Activated B cell treated with CpG ODN at 0.5 μM for 24 hours (primary cell): Measurements from ENCODE around the gene AAMDC. TPM values are rescaled to one million over a fixed set of nuclear protein-coding genes. Genes with fewer than 3 reads are reported as not detected.
"Not testable (repeated sequence)": the region's sequence is repeated elsewhere in the genome, so short reads cannot be mapped to it uniquely, and the experiment has no call there.

Experiments used
- ATAC-seq: fragments of 200-7000 bp; cut with Tn5 transposase; one replicate; pipeline ENCODE4 v1.10.0; 2021; ENCODE audit warnings: low read depth, mild to moderate bottlenecking, moderate library complexity
- CTCF ChIA-PET: fragments of 350-600 bp; sonication (Branson Sonifier 250); formaldehyde crosslinking; loops from one replicate; lab custom pipeline; 2021; ENCODE audit warnings: antibody characterized with exemption; lab: Charles Lee
- POLR2A ChIA-PET: fragments of 350-600 bp; sonication (Branson Sonifier 250); formaldehyde crosslinking; loops from one replicate; lab custom pipeline; 2021; ENCODE audit warnings: antibody characterized with exemption; lab: Charles Lee
- DNase-seq: peaks from one replicate; pipeline ENCODE4 v3.0.0; 2022
- H3K27ac Mint-ChIP-seq: one replicate; pipeline ENCODE4 v1.8.0; 2020; ENCODE audit warnings: mixed read lengths
- H3K27me3 Mint-ChIP-seq: one replicate; pipeline ENCODE4 v1.8.0; 2021; ENCODE audit warnings: mixed read lengths
- H3K36me3 Mint-ChIP-seq: one replicate; pipeline ENCODE4 v1.8.0; 2021; ENCODE audit warnings: low read depth, mixed read lengths
- H3K4me1 Mint-ChIP-seq: one replicate; pipeline ENCODE4 v1.8.0; 2021; ENCODE audit warnings: mixed read lengths
- H3K4me3 Mint-ChIP-seq: one replicate; pipeline ENCODE4 v1.8.0; 2020; ENCODE audit warnings: mild to moderate bottlenecking, mixed read lengths
- H3K9me3 Mint-ChIP-seq: one replicate; pipeline ENCODE4 v1.8.0; 2020; ENCODE audit warnings: mixed read lengths
- intact Hi-C: fragments of 100-400 bp; cut with micrococcal nuclease; formaldehyde crosslinking; loops from one replicate; pipeline ENCODE4 v1.15.1; 2024
- total RNA-seq: library from RNA; stranded (reverse); gene quantifications from 2 replicates; pipeline ENCODE4 v1.2.3, GENCODE V29; 2022
- TF ChIP-seq, protein P1 (sequence below): fragments of 200-600 bp; IDR thresholded peaks from one replicate; pipeline ENCODE4 v1.8.0; 2022; ENCODE audit warnings: antibody characterized with exemption, mild to moderate bottlenecking

Gene AAMDC
- total RNA-seq, 1 donor from 2014 or later, result 3.8 TPM

DNA sequence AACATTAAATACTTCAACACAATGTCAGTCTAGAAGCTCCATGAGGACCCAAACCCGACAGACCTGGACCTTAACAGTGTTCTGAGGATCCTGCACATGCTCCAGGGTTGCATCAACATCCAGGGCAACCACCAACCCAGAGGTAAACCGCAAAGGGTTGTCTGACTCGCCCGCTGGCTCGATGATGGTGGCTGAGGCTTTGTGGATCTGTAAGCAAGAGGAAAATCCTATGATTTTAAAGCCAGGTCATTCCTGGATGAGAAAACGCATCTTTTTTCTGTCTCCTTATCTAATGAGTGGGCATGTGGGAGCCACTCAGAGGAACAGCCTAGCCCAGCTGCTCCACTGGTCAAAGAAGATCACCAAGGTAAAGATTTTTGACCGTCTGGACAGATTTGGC is 70.3 kb downstream of the AAMDC start:
- ATAC-seq, H3K4me1 Mint-ChIP-seq, DNase-seq, POLR2A ChIA-PET, CTCF ChIA-PET, H3K4me3 Mint-ChIP-seq, H3K27ac Mint-ChIP-seq, intact Hi-C loops, H3K27me3 Mint-ChIP-seq, H3K9me3 Mint-ChIP-seq: not testable (repeated sequence)
- H3K36me3 Mint-ChIP-seq, result peaks cover 68% of the 10 kb centered on the region

DNA sequence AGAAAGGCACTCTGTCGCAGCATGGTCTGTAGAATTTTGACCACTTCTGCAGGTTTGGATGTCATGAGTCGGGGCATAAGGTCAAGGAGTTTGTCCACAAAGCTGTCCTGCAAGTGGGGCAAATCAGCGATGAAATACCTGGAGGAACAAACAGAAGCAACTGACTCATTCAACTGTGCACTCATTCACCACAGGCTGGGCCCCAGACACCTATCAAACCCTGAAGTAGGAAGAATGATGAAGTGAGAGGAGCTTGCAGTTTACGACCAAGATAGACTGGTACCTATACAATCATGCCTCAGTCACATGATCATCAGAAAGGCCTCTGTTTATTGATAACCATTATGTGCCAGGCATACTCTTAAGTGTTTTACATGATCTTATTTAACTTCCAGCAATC is 70.8 kb downstream of the AAMDC start:
- H3K4me1 Mint-ChIP-seq, H3K27me3 Mint-ChIP-seq, DNase-seq, CTCF ChIA-PET, H3K4me3 Mint-ChIP-seq, intact Hi-C loops, ATAC-seq, POLR2A ChIA-PET, H3K27ac Mint-ChIP-seq, H3K9me3 Mint-ChIP-seq: not testable (repeated sequence)
- H3K36me3 Mint-ChIP-seq, result peaks cover 65% of the 10 kb centered on the region

DNA sequence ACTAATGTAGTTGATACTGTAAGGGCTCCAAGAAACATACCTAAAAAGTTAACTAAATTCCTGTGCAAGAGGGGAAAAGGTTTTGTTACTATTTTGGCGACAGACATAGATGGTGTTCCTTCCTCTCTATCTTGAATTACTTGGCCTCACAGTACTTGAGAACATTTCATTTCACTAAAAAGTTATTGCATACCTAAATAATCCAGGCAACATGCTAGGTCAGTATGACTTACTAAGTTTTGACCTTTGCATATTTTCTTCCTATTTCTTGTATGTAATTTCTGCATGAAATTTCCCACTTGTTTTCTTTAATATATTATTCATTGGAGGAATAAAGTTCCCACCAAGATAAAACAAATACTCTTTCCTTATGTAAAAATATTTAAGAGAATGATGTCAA is 74.0 kb downstream of the AAMDC start:
- H3K4me3 Mint-ChIP-seq, H3K27me3 Mint-ChIP-seq, ATAC-seq, H3K9me3 Mint-ChIP-seq, H3K4me1 Mint-ChIP-seq, intact Hi-C loops, POLR2A ChIA-PET, H3K27ac Mint-ChIP-seq, CTCF ChIA-PET, DNase-seq: not testable (repeated sequence)
- H3K36me3 Mint-ChIP-seq, result peaks cover 54% of the 10 kb centered on the region

DNA sequence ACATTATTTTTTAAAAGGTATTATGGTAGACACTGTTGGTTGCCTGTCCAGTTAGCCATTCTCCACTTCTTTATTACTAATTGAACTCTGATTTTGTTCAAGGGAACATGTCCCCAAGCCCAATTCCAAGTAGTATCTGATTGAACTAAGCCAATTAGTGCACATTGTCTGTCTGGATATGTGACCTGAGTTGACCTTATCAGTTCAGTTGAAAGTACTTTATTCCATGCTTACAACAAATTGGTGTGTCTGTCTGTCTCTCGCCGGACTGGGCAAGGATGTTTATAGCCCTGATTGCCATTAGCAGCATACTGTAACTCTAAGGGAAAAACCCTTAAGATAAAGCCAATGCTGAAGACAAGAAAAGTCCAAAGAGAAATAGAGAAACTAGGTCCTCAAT is 87.9 kb downstream of the AAMDC start:
- DNase-seq (no peak), ATAC-seq (no peak)
- Mint-ChIP-seq H3K27me3 (no peaks in the 10 kb centered on the region), H3K27ac (no peak overlapping the region), H3K36me3 (peaks cover 62% of the 10 kb centered on the region), H3K9me3 (no peaks in the 10 kb centered on the region), H3K4me3 (no peak overlapping the region), H3K4me1 (no peaks in the 10 kb centered on the region)
- ChIA-PET CTCF (no interaction called here), POLR2A (no interaction called here)
- TF ChIP-seq, protein P1, sequence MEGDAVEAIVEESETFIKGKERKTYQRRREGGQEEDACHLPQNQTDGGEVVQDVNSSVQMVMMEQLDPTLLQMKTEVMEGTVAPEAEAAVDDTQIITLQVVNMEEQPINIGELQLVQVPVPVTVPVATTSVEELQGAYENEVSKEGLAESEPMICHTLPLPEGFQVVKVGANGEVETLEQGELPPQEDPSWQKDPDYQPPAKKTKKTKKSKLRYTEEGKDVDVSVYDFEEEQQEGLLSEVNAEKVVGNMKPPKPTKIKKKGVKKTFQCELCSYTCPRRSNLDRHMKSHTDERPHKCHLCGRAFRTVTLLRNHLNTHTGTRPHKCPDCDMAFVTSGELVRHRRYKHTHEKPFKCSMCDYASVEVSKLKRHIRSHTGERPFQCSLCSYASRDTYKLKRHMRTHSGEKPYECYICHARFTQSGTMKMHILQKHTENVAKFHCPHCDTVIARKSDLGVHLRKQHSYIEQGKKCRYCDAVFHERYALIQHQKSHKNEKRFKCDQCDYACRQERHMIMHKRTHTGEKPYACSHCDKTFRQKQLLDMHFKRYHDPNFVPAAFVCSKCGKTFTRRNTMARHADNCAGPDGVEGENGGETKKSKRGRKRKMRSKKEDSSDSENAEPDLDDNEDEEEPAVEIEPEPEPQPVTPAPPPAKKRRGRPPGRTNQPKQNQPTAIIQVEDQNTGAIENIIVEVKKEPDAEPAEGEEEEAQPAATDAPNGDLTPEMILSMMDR, result no peak
- intact Hi-C loops, result no loop called here

DNA sequence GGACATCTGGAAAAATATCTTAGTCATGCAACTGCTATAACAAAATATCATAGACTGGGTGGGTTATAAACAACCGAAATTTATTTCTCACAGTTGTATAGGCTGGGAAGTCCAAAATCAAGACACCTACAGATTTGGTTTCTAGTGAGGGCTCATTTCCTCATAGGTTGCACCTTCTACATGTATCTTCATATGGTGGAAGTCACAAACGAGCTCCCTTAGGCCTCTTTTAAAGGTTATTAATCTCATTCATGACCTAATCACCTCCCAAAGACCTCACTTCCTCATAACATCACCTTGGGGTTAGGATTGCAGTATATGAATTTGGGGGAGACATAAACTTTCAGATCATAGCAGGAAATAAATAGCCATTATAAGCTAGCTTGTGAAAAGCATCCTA is 88.3 kb downstream of the AAMDC start:
- Mint-ChIP-seq H3K4me3 (no peak overlapping the region), H3K9me3 (no peaks in the 10 kb centered on the region), H3K27me3 (no peaks in the 10 kb centered on the region), H3K36me3 (peaks cover 63% of the 10 kb centered on the region), H3K27ac (no peak overlapping the region), H3K4me1 (no peaks in the 10 kb centered on the region)
- CTCF ChIA-PET, result no interaction called here
- intact Hi-C loops, result no loop called here
- DNase-seq, result no peak
- no peak for ATAC-seq
- POLR2A ChIA-PET, result no interaction called here
- TF ChIP-seq, protein P1, result no peak

DNA sequence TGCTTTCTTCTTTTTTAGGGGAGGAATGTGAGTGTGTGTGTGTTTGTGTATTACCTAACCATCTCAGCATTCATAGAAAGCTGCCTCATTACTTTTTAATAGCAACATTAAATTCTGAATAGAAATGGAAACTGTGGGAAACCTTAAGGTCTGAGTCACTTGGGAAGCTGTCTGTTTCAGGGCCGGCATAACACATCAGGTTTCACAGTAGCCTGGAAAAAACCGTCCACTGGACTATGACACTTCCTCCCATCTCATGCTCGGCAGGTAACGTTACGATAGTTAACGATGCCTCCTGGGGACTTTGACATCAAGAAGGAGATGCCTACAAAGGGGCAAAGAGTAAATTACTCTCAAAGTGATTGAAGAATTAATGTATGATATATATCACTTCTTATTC is 89.9 kb downstream of the AAMDC start:
- DNase-seq, POLR2A ChIA-PET, H3K4me1 Mint-ChIP-seq, ATAC-seq, H3K4me3 Mint-ChIP-seq, intact Hi-C loops, H3K9me3 Mint-ChIP-seq, H3K27me3 Mint-ChIP-seq, CTCF ChIA-PET, H3K27ac Mint-ChIP-seq: not testable (repeated sequence)
- H3K36me3 Mint-ChIP-seq, result peaks cover 66% of the 10 kb centered on the region

DNA sequence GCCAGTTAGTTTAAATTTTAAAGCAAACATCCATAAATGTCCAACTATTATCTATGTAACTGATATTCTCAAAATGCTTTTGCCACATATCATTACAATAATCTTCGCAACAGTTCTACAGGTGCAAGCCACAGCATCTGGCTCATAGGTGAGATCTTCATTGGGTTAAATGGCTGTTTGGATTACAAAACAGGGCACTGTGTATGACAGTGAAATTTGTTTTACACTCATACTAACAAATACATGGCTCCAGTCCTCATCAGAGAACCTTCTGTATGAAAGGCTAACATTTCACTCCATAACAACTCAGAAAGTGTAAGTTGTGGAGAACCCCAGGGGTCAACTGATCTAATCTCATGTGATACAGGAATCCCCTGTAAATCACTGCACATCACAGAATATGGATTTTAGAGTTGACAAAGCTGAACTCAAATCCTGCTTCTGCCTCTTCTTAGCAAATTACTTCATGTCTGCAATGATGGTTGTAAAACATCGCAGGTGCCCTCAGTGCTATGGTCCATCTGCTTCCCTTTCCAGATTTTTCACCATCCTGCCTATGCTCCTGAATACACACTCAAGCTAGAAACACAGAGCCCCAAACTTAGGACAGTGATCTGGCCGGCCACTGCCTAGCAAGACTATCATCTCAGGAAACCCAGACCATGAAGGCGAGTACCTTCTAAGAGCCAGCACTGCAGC is 92.8 kb downstream of the AAMDC start:
- ATAC-seq, H3K4me3 Mint-ChIP-seq, H3K9me3 Mint-ChIP-seq, CTCF ChIA-PET, H3K27me3 Mint-ChIP-seq, intact Hi-C loops, DNase-seq, H3K27ac Mint-ChIP-seq, H3K4me1 Mint-ChIP-seq, POLR2A ChIA-PET: not testable (repeated sequence)
- peaks cover 61% of the 10 kb centered on the region for H3K36me3 Mint-ChIP-seq

DNA sequence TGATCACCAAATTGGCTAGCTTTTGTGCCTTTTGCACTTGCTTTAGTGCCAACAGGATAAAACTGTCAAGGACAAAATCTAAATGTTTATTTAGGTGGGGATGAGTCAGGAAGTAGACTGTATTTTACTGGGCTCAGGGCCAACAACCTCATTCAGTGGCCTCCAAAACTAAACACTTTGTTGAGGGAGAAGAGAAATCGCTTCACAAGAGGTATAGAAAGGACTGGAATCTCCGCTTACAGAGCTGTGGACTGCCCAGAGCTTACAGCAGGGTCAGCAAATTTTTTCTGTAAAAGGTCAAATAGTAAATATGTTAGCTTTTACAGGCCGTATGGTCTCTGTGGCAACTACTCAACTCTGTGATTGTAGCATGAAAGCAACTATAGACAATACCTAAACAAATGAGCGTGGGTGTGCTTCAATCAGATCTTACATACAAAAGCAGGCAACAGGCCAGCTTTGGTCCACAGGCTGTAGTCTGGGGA is 93.4 kb downstream of the AAMDC start:
- POLR2A ChIA-PET, ATAC-seq, H3K4me3 Mint-ChIP-seq, intact Hi-C loops, H3K27ac Mint-ChIP-seq, DNase-seq, H3K27me3 Mint-ChIP-seq, H3K9me3 Mint-ChIP-seq, H3K4me1 Mint-ChIP-seq, CTCF ChIA-PET: not testable (repeated sequence)
- H3K36me3 Mint-ChIP-seq, result peaks cover 59% of the 10 kb centered on the region

DNA sequence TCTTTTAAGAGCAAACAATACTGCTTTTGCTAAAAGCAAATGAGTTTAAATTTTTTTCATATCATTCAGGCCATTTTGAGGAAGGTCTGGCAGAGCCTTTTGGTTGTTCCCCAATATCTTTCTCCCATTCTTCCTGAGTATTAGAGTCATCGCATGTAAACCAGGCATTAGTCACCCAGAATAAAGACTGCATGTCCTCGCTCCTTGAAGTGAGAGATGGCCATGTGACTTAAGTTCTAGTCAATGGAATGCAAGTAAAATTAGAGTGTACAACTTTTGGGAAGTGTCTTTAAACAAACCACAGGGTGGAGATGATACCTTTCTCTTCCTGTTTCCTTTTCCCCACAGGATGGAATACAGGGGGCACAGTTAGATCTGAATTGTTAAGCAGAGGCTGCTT is 96.8 kb downstream of the AAMDC start:
- H3K4me1 Mint-ChIP-seq, POLR2A ChIA-PET, H3K4me3 Mint-ChIP-seq, H3K9me3 Mint-ChIP-seq, CTCF ChIA-PET, DNase-seq, intact Hi-C loops, H3K27me3 Mint-ChIP-seq, H3K27ac Mint-ChIP-seq, ATAC-seq: not testable (repeated sequence)
- peaks cover 52% of the 10 kb centered on the region for H3K36me3 Mint-ChIP-seq
